IMR-90 (cell line): ENCODE results near the gene CDH13. TPM values are rescaled to one million over a fixed set of nuclear protein-coding genes. Genes with fewer than 3 reads are reported as not detected.

Experiments used
- ATAC-seq: fragments of 200-7000 bp; cut with Tn5 transposase; 2 replicates; pipeline ENCODE4 v1.9.1; 2020; ENCODE audit warnings: low read depth, mild to moderate bottlenecking, moderate library complexity
- BruUV-seq: library from RNA; stranded (reverse); fragments of 400-500 nt; replicated peaks from 2 replicates; lab custom pipeline; 2021; lab: Mats Ljungman, UMichigan
- CTCF ChIA-PET: fragments of 300-600 bp; formaldehyde crosslinking; extraction: SDS; loops from one replicate; lab custom pipeline; 2021; ENCODE audit warnings: antibody characterized with exemption; lab: Yijun Ruan, JAX
- POLR2A ChIA-PET: fragments of 300-600 bp; sonication (Branson Sonifier 250); formaldehyde crosslinking; loops from one replicate; lab custom pipeline; 2022; ENCODE audit warnings: antibody characterized with exemption; ENCODE audit not compliant: unreplicated experiment; lab: Charles Lee
- DNase-seq: peaks from one replicate; pipeline ENCODE4 v3.0.0; 2013
- H2AFZ ChIP-seq: replicated peaks from 2 replicates; pipeline ENCODE3; 2013; ENCODE audit warnings: low read length, mild to moderate bottlenecking; ENCODE audit not compliant: poor library complexity
- H2AK5ac ChIP-seq: 2 replicates; pipeline ENCODE4 v1.6.1; 2013; ENCODE audit warnings: low read depth, low read length, inconsistent platforms
- H2AK9ac ChIP-seq: replicated peaks from 2 replicates; pipeline ENCODE3; 2013; ENCODE audit warnings: mild to moderate bottlenecking, low read depth, low read length, moderate library complexity; ENCODE audit not compliant: poor library complexity
- H2BK120ac ChIP-seq: 2 replicates; pipeline ENCODE4 v1.6.1; 2013; ENCODE audit warnings: low read depth, low read length, inconsistent platforms
- H2BK15ac ChIP-seq: 3 replicates; pipeline ENCODE4 v1.6.1; 2013; ENCODE audit warnings: low read depth, low read length, inconsistent platforms
- H2BK20ac ChIP-seq: 2 replicates; pipeline ENCODE4 v1.6.1; 2013; ENCODE audit warnings: low read depth, mild to moderate bottlenecking, inconsistent platforms, low read length, moderate library complexity
- H2BK5ac ChIP-seq: 2 replicates; pipeline ENCODE4 v1.6.1; 2013; ENCODE audit warnings: mild to moderate bottlenecking, low read depth, low read length, inconsistent platforms; ENCODE audit not compliant: poor library complexity, severe bottlenecking
- H3K14ac ChIP-seq: replicated peaks from 2 replicates; pipeline ENCODE4 v1.6.1; 2013; ENCODE audit warnings: low read depth, low read length, inconsistent platforms
- H3K18ac ChIP-seq: 2 replicates; pipeline ENCODE4 v1.6.1; 2013; ENCODE audit warnings: low read depth, low read length, control low read depth
- H3K23ac ChIP-seq: 2 replicates; pipeline ENCODE4 v1.6.1; 2013; ENCODE audit warnings: low read depth, low read length, inconsistent platforms
- H3K27ac ChIP-seq: 2 replicates; pipeline ENCODE4 v1.5.1; 2013; ENCODE audit warnings: mild to moderate bottlenecking, control low read depth, low read length; ENCODE audit not compliant: insufficient read depth
- H3K27me3 ChIP-seq: 2 replicates; pipeline ENCODE4 v1.6.1; 2013; ENCODE audit warnings: low read length; ENCODE audit not compliant: control insufficient read depth, insufficient read depth
- H3K36me3 ChIP-seq: 2 replicates; pipeline ENCODE4 v1.6.1; 2013; ENCODE audit warnings: low read length, mixed read lengths; ENCODE audit not compliant: control insufficient read depth, insufficient read depth
- H3K4ac ChIP-seq: 2 replicates; pipeline ENCODE4 v1.6.1; 2013; ENCODE audit warnings: low read depth, low read length, inconsistent platforms
- H3K4me1 ChIP-seq: 2 replicates; pipeline ENCODE4 v1.6.1; 2013; ENCODE audit warnings: low read length, mixed read lengths; ENCODE audit not compliant: control insufficient read depth, insufficient read depth
- H3K4me2 ChIP-seq: 2 replicates; pipeline ENCODE4 v1.6.1; 2013; ENCODE audit warnings: low read depth, mild to moderate bottlenecking, control low read depth, low read length, moderate library complexity
- H3K4me3 ChIP-seq: 2 replicates; pipeline ENCODE4 v1.5.1; 2013; ENCODE audit warnings: low read depth, mild to moderate bottlenecking, control low read depth, low read length, moderate library complexity; ENCODE audit not compliant: insufficient read depth
- H3K56ac ChIP-seq: 2 replicates; pipeline ENCODE4 v1.6.1; 2013; ENCODE audit warnings: low read length, inconsistent platforms; ENCODE audit not compliant: insufficient read depth; ENCODE audit errors: extremely low read depth
- H3K79me1 ChIP-seq, 2 experiments: 2 replicates each; pipeline ENCODE4 v1.6.1; 2013; ENCODE audit warnings: low read length in 2 of 2, inconsistent platforms in 1 of 2, low read depth in 1 of 2
- H3K9ac ChIP-seq: 2 replicates; pipeline ENCODE4 v1.6.1; 2013; ENCODE audit warnings: low read depth, low read length, control low read depth
- H3K9me1 ChIP-seq: 2 replicates; pipeline ENCODE4 v1.6.1; 2013; ENCODE audit warnings: low read length, inconsistent platforms; ENCODE audit not compliant: insufficient read depth
- H3K9me3 ChIP-seq: 2 replicates; pipeline ENCODE4 v1.6.1; 2013; ENCODE audit warnings: low read length; ENCODE audit not compliant: control insufficient read depth, insufficient read depth
- H4K20me1 ChIP-seq: 2 replicates; pipeline ENCODE4 v1.6.1; 2013; ENCODE audit warnings: low read length, inconsistent platforms; ENCODE audit not compliant: insufficient read depth
- H4K5ac ChIP-seq: 2 replicates; pipeline ENCODE4 v1.6.1; 2013; ENCODE audit warnings: mild to moderate bottlenecking, low read depth, low read length, control low read depth
- H4K8ac ChIP-seq, 2 experiments: 2 replicates each; pipeline ENCODE4 v1.6.1; 2013; ENCODE audit warnings: low read depth in 2 of 2, low read length in 2 of 2, control low read depth in 1 of 2, inconsistent platforms in 1 of 2
- H4K91ac ChIP-seq: 2 replicates; pipeline ENCODE4 v1.6.1; 2013; ENCODE audit warnings: low read depth, low read length, inconsistent platforms; ENCODE audit not compliant: insufficient read depth
- CEBPB ChIP-seq: IDR thresholded peaks from 2 replicates; pipeline ENCODE4 v1.6.1; 2012; ENCODE audit warnings: low read depth, low read length, improper control_type of control experiment
- CHD1 ChIP-seq: IDR thresholded peaks from 2 replicates; pipeline ENCODE4 v1.6.1; 2012; ENCODE audit warnings: low read depth, low read length, improper control_type of control experiment
- CTCF ChIP-seq: conservative IDR thresholded peaks from 2 replicates; pipeline ENCODE4 v1.5.1; 2012; ENCODE audit warnings: mild to moderate bottlenecking, low read depth, low read length, improper control_type of control experiment
- ELK1 ChIP-seq: fragments of 150-350 bp; IDR thresholded peaks from 2 replicates; pipeline ENCODE4 v1.6.1; 2016; ENCODE audit warnings: low read depth, mild to moderate bottlenecking, low read length, moderate library complexity, borderline replicate concordance
- FOS ChIP-seq: fragments of 150-350 bp; IDR thresholded peaks from 2 replicates; pipeline ENCODE4 v1.6.1; 2016; ENCODE audit warnings: low read depth, low read length
- MAFK ChIP-seq: IDR thresholded peaks from 2 replicates; pipeline ENCODE4 v1.6.1; 2012; ENCODE audit warnings: low read depth, low read length, improper control_type of control experiment
- MAZ ChIP-seq: IDR thresholded peaks from 2 replicates; pipeline ENCODE4 v1.6.1; 2012; ENCODE audit warnings: low read depth, mild to moderate bottlenecking, low read length, improper control_type of control experiment, moderate library complexity, borderline replicate concordance
- MXI1 ChIP-seq: IDR thresholded peaks from 2 replicates; pipeline ENCODE4 v1.6.1; 2012; ENCODE audit warnings: low read depth, mild to moderate bottlenecking, low read length, moderate library complexity, borderline replicate concordance
- NFE2L2 ChIP-seq: fragments of 150-350 bp; IDR thresholded peaks from 2 replicates; pipeline ENCODE4 v1.6.1; 2016; ENCODE audit warnings: low read depth, mild to moderate bottlenecking, low read length
- POLR2A ChIP-seq: IDR thresholded peaks from 2 replicates; pipeline ENCODE4 v1.6.1; 2012; ENCODE audit warnings: mild to moderate bottlenecking, low read depth, low read length
- RAD21 ChIP-seq: IDR thresholded peaks from 2 replicates; pipeline ENCODE4 v1.6.1; 2012; ENCODE audit warnings: low read length, improper control_type of control experiment
- RCOR1 ChIP-seq: IDR thresholded peaks from 2 replicates; pipeline ENCODE4 v1.6.1; 2012; ENCODE audit warnings: mild to moderate bottlenecking, low read length, improper control_type of control experiment; ENCODE audit not compliant: insufficient replicate concordance
- RFX5 ChIP-seq: IDR thresholded peaks from 2 replicates; pipeline ENCODE4 v1.8.0; 2012; ENCODE audit warnings: low read depth, mild to moderate bottlenecking, low read length, moderate library complexity
- SMC3 ChIP-seq: fragments of 150-350 bp; IDR thresholded peaks from 2 replicates; pipeline ENCODE4 v1.6.1; 2016; ENCODE audit warnings: low read depth, mild to moderate bottlenecking, antibody characterized with exemption, low read length, moderate library complexity
- USF2 ChIP-seq: fragments of 150-350 bp; IDR thresholded peaks from 2 replicates; pipeline ENCODE4 v1.6.1; 2017; ENCODE audit warnings: mild to moderate bottlenecking, antibody characterized with exemption, low read length, low read depth
- WGBS, 2 experiments: methylation state at CpG; one replicate each; pipeline versions ENCODE4 v1.1.5 to v1.1.7; 2013; ENCODE audit warnings: missing lambda C conversion rate in 2 of 2; ENCODE audit not compliant: insufficient read length in 1 of 2; ENCODE audit errors: extremely low coverage in 2 of 2; 5-methylcytosine and 5-hydroxymethylcytosine counted together
- dilution Hi-C: fragments of 300-500 bp; cut with HindIII; formaldehyde crosslinking; loops from one replicate; pipeline ENCODE4 v1.14.3; 2018; ENCODE audit warnings: low sequenced_read_pairs; ENCODE audit not compliant: unreplicated experiment
- in situ Hi-C: fragments of 300-500 bp; cut with MboI; formaldehyde crosslinking; loops from 3 replicates; pipeline ENCODE4 v1.14.3; 2019; ENCODE audit warnings: low sequenced_read_pairs, inconsistent platforms, mixed read lengths
- intact Hi-C: fragments of 100-400 bp; cut with micrococcal nuclease; formaldehyde crosslinking; loops from 2 replicates; pipeline ENCODE4 v1.10.0; 2022
- polyA plus RNA-seq, 3 experiments: library from polyadenylated mRNA; depleted of rRNA; stranded (reverse); fragments of >200 nt; gene quantifications; 2 replicates each; pipeline ENCODE4 v1.2.3, GENCODE V29; 2012; ENCODE audit warnings: low replicate concordance in 1 of 3
- total RNA-seq: library from RNA; depleted of rRNA; stranded (reverse); fragments of >200 nt; gene quantifications from 2 replicates; pipeline ENCODE4 v1.2.3, GENCODE V29; 2012

Gene CDH13
- total and polyA plus RNA-seq, 2 of the 4 experiments (the other 2 are of a cell fraction), result 61.6 to 74.7 TPM

- Histone ChIP-seq H3K18ac (no peak overlapping the region), H3K4me3 (no peak overlapping the region), H3K27ac (no peak overlapping the region), H4K8ac (no peak overlapping the region), H3K4ac (no peak overlapping the region), H3K9ac (no peak overlapping the region), H3K36me3 (no peaks in the 10 kb centered on the region), H3K23ac (no peak overlapping the region), H3K9me3 (no peaks in the 10 kb centered on the region; the same call in 1 of the 2 replicates), H2AFZ (no peak overlapping the region), H3K14ac (no peak overlapping the region), H3K9me1 (peaks cover 4% of the 10 kb centered on the region; the same call in 1 of the 2 replicates), H3K27me3 (no peaks in the 10 kb centered on the region), H2BK5ac (no peak overlapping the region), H3K4me2 (no peak overlapping the region), H4K5ac (no peak overlapping the region), H4K91ac (no peak overlapping the region), H4K20me1 (no peaks in the 10 kb centered on the region), H2BK120ac (no peak overlapping the region), H2AK5ac (no peak overlapping the region), H2BK20ac (no peak overlapping the region), H3K79me1 (peaks cover 7 to 53% of the 10 kb centered on the region in 2 experiments), H3K56ac (no peak overlapping the region), H2AK9ac (no peak overlapping the region), H3K4me1 (no peaks in the 10 kb centered on the region), H2BK15ac (no peak overlapping the region)
- in situ Hi-C loops, result no loop called here
- ChIA-PET CTCF (no interaction called here), POLR2A (no interaction called here)
- no peak for TF ChIP-seq POLR2A
- no peak for TF ChIP-seq MAZ
- TF ChIP-seq MAFK, result no peak
- TF ChIP-seq RAD21, result no peak
- TF ChIP-seq RFX5, result no peak
- TF ChIP-seq RCOR1, result no peak
- no peak for TF ChIP-seq CTCF
- no peak for TF ChIP-seq USF2
- no peak for TF ChIP-seq NFE2L2
- no peak for TF ChIP-seq CEBPB
- TF ChIP-seq FOS, result no peak
- TF ChIP-seq MXI1, result no peak
- no peak for TF ChIP-seq CHD1
- TF ChIP-seq ELK1, result no peak
- no peak for TF ChIP-seq SMC3
- dilution Hi-C loops, result no loop called here
- no TSS peak for BruUV-seq
- ATAC-seq, result no peak
- WGBS, 2 experiments, result no CpG with 5 or more reads among the region's 2 CpGs
- DNase-seq, result peak; percentile 25
- intact Hi-C loops, result no loop called here
Measured at GRCh38 chr16:82684256-82684655, 57.5 kb downstream of the CDH13 start.
